HG02938 (cell line): Measurements from ENCODE around the gene FAHD2B.
"Not testable (repeated sequence)": the region's sequence is repeated elsewhere in the genome, so short reads cannot be mapped to it uniquely, and the experiment has no call there.

ENCODE experiments used
- ATAC-seq: cut with Tn5 transposase; IDR thresholded peaks from one replicate; pipeline ENCODE4 v1.9.1; 2021; ENCODE audit warnings: mild to moderate bottlenecking, moderate library complexity; ENCODE audit not compliant: unreplicated experiment

Gene FAHD2B, protein sequence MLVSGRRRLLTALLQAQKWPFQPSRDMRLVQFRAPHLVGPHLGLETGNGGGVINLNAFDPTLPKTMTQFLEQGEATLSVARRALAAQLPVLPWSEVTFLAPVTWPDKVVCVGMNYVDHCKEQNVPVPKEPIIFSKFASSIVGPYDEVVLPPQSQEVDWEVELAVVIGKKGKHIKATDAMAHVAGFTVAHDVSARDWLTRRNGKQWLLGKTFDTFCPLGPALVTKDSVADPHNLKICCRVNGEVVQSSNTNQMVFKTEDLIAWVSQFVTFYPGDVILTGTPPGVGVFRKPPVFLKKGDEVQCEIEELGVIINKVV

DNA sequence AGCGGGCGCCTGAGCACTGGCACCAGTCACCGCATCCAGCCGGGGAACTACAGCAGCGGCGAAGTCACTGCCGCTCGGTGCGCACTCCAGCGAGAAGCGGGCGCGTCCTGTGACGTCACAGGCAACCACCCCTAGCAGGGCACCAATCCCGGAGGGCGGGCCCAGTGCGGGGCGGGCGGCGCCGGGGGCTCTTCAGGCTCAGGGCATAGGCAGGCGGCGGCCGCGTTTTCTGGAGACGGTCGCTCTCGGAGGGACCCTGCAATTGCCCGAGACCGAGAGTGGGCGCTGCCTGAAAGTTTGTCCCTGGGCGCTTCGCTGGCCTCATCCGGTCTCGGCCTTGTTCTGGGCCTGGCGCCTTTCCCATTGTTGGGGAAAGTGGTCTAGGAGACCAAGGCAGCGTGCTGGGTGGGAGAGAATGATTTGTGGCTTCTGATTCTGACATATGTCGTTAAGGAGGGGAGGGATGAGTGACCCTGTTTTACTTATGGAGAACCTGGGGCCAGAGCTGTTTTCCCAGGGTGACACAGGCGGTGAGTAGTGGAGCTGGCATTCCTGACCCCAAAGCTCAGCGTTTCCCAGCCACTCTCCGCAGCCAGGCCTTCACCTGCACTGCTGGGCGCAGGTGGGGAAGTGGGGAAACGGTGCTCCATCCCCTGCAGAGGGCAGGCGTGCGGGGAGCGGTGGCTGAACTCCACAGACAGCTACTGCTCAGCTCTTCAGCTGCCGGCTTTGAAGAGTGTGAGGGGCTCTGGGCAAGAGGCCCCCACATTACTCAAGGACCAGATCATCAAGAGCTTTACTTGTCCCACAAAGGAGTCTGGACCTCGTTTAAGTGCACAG, at the start of gene FAHD2B:
Gene FAHD2B, minus strand, starts transcription at position 111 of the 840 bp plus-strand sequence. CDS start 3,176 bp downstream, outside the sequence.
- ATAC-seq = peak; percentile 87

GRCh38 chr2:97144016-97144415, 49.3 kb upstream of the FAHD2B start:
- ATAC-seq = not testable (repeated sequence)

DNA sequence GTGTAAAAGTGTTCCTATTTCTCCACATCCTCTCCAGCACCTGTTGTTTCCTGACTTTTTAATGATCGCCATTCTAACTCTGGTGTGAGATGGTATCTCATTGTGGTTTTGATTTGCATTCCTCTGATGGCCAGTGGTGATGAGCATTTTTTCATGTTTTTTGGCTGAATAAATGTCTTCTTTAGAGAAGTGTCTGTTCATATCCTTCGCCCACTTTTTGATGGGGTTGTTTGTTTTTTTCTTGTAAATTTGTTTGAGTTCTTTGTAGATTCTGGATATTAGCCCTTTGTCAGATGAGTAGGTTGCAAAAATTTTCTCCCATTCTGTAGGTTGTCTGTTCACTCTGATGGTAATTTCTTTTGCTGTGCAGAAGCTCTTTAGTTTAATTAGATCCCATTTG, 34.4 kb upstream of the FAHD2B start:
- not testable (repeated sequence) for ATAC-seq

DNA sequence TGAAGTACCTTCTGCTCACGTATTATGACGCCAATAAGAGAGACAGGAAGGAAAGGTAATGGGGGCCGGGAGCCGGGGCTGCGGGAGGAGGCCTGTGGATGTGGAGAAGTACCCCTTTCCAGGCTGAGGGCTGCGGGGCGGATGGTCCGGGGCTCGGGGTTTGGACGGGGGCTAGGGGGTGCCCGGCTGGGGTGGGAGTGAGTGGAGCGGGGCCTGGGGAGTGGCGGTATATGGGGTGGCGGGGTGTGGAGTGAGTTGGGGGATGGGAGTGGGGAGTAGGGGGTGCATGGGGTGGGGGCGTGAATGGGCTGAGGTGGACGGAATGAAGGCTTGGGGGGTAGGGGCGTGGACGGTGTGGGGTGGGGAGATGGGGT, 19.2 kb upstream of the FAHD2B start:
- ATAC-seq = not testable (repeated sequence)

- ATAC-seq = peak; percentile 86
Observed at GRCh38 chr2:97113050-97113881, 18.6 kb upstream of the FAHD2B start, which contains the start of gene ANKRD36. Gene ANKRD36 (plus strand): TSS chr2:97113153. CDS start chr2:97113740, 587 bp downstream.

DNA sequence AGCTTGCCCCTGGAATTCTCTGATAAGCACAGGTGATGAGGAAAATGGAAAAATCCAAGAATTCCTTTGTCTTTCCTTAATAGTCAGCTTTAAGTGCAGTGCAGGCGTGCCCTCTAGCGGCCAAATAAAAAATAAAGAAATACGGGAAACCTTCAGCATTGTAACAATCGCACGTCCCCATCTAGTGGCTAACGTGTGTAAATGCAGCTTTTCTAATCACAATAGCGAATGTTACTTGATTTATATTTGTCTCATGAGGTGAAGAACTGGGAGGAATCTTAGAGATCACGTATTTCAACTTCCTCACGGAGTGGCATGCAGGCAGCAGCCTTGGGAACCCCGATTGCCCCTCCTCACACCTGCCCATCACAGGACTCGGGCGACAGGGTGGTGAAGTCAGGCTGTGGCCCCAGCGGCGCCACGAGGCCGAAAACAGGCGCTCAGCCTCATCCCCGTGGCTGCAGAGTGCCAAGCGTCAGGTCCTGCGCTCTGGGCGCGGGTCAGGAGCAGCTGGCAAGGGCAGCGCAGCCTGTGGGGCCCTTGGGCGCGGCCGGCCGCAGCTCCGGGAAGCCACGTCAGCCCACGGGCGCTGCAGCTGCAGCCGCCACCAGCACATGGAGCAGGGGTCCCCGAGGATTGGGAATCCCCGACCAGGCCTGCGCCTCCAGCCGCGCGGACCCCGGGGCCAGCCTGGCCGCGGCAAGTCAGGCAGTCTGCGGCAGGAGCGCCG, 17.8 kb upstream of the FAHD2B start:
- peak; percentile 55 for ATAC-seq

DNA sequence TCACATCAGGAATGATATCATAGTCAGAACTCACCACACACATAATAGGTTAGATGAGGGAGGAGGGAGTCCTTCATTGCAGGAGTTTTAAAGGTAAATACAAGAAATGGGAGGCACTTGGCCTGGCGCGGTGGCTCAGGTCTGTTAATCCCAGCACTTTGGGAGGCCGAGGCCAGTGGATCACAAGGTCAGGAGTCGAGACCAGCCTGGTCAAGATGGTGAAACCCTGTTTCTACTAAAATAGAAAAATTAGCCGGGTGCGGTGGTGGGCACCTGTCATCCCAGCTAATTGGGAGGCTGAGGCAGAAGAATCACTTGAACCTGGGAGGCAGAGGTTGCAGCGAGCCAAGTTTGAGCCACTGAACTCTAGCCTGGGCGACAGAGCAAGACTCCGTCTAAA, 16.6 kb upstream of the FAHD2B start:
- ATAC-seq = not testable (repeated sequence)

DNA sequence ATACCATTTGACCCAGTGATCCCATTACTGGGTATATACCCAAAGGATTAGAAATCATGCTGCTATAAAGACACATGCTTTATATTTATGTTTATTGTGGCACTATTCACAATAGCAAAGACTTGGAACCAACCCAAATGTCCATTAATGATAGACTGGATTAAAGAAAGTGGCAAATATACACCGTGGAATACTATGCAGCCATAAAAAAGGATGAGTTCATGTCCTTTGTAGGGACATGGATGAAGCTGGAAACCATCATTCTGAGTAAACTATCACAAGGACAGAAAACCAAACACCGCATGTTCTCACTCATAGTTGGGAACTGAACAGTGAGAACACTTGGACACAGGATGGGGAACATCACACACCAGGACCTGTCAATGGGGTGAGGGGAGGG, 12.2 kb upstream of the FAHD2B start:
- ATAC-seq = not testable (repeated sequence)

- ATAC-seq = not testable (repeated sequence)
Observed at GRCh38 chr2:97098786-97099372, 4.2 kb upstream of the FAHD2B start.

GRCh38 chr2:97095661-97096060, 979 bp upstream of the FAHD2B start:
- ATAC-seq = no peak

DNA sequence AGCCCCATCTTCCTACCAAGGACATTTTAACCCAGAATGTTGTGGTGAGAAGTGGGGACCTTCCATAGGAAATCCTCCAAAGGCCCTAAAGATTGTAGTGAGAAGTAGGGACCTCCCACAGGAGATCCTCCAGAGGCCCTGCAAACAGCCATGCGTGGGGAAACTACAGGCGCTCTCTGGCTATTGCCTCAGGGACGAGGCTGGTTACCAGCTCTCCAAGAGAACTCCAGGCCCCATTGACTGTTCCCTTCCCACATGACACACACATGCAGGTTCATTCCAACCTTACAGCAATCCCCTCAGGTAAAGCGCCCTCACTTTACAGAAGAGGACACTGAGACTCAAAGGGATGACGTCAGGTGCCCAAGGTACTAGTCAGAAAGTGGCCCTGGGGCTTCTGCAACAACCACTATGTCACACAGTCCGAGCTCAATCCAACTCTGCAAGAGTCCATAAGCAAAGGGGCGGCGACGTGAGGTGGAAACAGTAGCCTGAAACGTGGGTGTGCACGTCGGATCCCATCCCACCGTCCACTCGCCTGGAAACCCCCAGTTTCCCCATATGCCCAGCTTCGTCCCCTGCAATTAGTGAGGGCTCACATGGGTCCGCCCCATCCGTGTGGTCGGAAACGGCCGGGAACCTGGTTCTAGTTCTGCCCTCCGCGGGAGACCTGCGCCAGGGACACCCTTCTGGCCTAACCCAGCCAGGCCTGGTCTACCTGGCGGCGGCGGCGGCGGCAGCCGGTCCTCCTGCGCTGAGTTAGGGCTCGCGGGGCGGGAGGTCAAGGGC, 505 bp downstream of the FAHD2B start:
- ATAC-seq = peak; percentile 48

- not testable (repeated sequence) for ATAC-seq
Observed at GRCh38 chr2:97092946-97093345, 1.7 kb downstream of the FAHD2B start.

- ATAC-seq = not testable (repeated sequence)
Observed at GRCh38 chr2:97088706-97089105, 6.0 kb downstream of the FAHD2B start.

- not testable (repeated sequence) for ATAC-seq
Observed at GRCh38 chr2:97085093-97085492, 9.6 kb downstream of the FAHD2B start.

DNA sequence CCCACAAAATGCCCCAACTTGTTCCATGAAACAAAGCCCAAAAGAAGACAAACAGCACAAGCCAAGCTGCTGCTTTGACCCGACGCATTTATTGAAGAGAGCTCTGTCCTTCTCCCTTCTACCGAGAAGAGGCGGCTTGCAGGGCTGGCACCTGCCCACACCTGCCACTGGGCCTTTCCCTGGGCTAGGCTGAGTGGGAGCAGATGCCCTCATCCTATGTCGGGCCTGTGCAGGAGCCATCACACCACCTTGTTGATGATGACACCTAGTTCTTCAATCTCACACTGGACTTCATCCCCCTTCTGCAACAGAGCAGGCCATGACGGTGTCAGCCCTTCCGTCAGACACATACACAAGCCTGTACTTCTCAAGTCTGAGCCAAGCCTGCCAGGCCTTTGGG, 11.2 kb downstream of the FAHD2B start:
- not testable (repeated sequence) for ATAC-seq

GRCh38 chr2:97082206-97082605, 12.5 kb downstream of the FAHD2B start:
- not testable (repeated sequence) for ATAC-seq

DNA sequence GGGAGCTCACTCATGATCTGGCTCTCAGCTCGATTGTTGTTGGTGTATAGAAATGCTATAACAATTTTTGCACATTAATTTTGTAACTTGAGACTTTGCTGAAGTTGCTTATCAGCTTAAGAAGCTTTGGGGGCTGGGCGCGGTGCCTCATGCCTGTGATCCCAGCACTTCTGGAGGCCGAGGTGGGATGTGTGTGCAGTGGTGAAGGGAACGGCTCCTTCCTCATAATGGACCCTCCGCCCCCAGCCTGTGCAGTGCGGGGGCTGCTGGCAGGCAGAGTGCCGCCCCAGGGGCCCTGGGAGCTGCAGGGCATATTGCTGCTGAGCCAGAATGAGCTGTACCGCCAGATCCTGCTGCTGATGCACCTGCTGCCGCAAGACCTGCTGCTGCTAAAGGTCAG, 13.8 kb downstream of the FAHD2B start:
- not testable (repeated sequence) for ATAC-seq

DNA sequence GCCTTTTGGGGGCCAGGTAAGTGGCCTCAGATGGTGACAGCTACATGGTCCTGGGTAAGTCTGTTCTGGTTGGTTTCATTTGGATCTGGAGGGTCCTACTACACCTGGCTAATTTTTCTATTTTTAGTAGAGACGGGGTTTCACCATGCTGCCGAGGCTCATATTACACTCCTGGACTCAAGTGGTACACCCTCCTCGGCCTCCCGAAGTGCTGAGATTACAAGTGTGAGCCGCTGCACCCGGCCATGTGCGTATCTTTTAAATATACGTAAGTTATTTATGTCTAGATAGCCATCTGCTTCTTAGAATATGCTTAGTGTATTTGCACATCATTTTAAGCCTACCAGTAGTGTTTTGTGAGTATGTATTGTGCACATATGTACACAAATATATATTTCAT, 17.5 kb downstream of the FAHD2B start:
- not testable (repeated sequence) for ATAC-seq

DNA sequence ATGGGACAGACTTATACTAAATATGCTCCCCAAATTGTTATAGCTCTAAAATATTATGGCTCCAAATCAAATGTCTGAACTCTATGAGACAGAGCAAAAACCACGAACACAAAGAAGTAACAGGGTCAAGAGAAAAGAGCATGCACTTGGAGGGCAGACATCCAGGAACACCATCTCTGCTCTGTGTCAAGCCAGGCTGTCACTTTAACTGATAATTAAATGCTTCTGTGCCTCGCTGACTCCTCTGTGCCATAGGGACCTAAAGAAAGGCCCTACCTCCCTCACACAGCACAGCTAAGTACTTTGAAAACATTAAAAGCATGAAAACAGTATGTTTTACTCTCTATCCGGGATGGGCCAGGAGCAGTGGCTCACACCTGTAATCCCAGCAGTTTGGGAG, 23.8 kb downstream of the FAHD2B start:
- ATAC-seq = not testable (repeated sequence)
